H1 (cell line): ENCODE results near the gene CD52.

Experiments used
- RFX5 ChIP-seq: IDR thresholded peaks from 2 replicates; pipeline ENCODE4 v1.6.1; 2011; ENCODE audit warnings: low read depth, low read length, improper control_type of control experiment, borderline replicate concordance
- TF ChIP-seq, protein P1 (sequence below), 3 experiments: IDR thresholded peaks; 1 replicate in 2 of 3; 2 replicates in 1 of 3; pipeline versions ENCODE4 v1.5.1 to v1.6.1; 2011; ENCODE audit warnings: low read length in 3 of 3, mild to moderate bottlenecking in 3 of 3, inconsistent platforms in 2 of 3, low read depth in 1 of 3, moderate library complexity in 1 of 3; ENCODE audit not compliant: insufficient read depth in 1 of 3; ENCODE audit errors: control extremely low read depth in 1 of 3

DNA sequence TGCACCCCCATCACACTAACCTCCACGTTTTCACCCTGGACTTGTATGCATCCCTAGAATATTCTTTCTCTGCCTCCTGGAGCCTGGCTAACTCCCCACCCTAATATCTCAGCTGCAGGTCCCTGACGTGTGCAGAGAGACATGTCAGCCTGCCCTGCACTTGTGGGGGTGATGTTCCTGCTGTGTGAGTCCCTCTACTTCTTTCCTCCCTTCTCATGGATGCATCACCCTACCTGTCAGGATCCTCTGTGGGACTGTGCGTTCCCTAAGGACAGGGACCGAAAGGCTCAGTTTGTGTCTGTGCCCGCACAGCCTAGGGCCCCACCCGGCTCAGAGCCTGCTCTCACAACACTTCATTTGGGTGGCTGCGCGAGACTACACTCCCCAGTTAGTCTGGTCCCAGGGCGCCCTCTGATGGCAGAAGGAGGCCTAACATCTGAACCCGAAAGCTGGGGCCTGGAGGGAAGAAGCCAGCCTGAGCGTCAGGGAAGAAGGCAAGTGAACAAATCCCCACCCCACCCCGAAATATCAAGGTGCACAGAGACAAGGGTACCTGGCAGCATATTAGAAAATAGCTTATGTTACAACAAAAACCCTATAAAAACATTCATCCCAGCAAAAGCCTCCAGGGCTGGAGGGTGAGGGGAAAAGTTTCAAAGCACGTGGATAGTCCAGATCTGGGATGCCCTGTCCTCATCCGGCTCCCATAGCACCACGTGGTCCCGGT is 3.7 kb downstream of the CD52 start:
- no peak for TF ChIP-seq RFX5
- TF ChIP-seq, protein P1, sequence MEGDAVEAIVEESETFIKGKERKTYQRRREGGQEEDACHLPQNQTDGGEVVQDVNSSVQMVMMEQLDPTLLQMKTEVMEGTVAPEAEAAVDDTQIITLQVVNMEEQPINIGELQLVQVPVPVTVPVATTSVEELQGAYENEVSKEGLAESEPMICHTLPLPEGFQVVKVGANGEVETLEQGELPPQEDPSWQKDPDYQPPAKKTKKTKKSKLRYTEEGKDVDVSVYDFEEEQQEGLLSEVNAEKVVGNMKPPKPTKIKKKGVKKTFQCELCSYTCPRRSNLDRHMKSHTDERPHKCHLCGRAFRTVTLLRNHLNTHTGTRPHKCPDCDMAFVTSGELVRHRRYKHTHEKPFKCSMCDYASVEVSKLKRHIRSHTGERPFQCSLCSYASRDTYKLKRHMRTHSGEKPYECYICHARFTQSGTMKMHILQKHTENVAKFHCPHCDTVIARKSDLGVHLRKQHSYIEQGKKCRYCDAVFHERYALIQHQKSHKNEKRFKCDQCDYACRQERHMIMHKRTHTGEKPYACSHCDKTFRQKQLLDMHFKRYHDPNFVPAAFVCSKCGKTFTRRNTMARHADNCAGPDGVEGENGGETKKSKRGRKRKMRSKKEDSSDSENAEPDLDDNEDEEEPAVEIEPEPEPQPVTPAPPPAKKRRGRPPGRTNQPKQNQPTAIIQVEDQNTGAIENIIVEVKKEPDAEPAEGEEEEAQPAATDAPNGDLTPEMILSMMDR (IDR thresholded peaks at IDR 0.05; ENCODE audit: control extremely low read depth in 1 of 3, insufficient read depth in 1 of 3, low read depth in 1 of 3, low read length in 3 of 3), result peak; percentile 83 to 97 (median 92)
